ENCODE measurements around the gene SELENOF. TPM values are rescaled to one million over a fixed set of nuclear protein-coding genes. Genes with fewer than 3 reads are reported as not detected.
"Not testable (repeated sequence)": the region's sequence is repeated elsewhere in the genome, so short reads cannot be mapped to it uniquely, and the experiment has no call there.

The SELENOF gene
- total RNA-seq, 1 donor from 2014 or later: 122 TPM

DNA sequence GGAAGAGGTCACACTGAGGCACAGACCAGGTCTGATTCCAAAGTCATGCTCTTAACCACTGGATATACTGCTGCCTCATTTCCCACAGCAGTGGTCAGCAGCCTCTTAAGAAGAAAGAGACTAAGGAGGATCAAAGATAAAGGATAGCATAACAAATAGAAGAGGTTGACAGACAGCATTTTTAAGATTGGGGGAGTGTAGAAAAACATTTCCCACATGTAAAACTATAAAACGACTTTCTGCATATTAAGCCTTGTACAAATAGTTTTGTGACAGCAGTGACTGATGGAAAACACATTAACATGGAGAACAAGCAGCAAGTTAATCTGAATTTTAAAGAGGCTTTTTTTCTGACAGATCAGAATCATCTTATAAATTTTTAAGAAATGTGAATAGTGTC lies 92.0 kb downstream of the SELENOF start:
- no peak for DNase-seq (ENCODE audit: extremely low read depth, low read depth, low spot score)

DNA sequence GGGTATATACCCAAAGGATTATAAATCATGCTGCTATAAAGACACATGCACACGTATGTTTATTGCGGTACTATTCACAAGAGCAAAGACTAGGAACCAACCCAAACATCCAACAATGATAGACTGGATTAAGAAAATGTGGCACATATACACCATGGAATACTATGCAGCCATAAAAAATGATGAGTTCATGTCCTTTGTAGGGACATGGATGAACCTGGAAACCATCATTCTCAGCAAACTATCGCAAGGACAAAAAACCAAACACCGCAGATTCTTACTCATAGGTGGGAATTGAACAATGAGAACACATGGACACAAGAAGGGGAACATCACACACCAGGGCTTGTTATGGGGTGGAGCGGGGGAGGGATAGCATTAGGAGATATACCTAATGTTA lies 94.0 kb downstream of the SELENOF start:
- not testable (repeated sequence) for DNase-seq (ENCODE audit: extremely low read depth, low read depth, low spot score)

DNA sequence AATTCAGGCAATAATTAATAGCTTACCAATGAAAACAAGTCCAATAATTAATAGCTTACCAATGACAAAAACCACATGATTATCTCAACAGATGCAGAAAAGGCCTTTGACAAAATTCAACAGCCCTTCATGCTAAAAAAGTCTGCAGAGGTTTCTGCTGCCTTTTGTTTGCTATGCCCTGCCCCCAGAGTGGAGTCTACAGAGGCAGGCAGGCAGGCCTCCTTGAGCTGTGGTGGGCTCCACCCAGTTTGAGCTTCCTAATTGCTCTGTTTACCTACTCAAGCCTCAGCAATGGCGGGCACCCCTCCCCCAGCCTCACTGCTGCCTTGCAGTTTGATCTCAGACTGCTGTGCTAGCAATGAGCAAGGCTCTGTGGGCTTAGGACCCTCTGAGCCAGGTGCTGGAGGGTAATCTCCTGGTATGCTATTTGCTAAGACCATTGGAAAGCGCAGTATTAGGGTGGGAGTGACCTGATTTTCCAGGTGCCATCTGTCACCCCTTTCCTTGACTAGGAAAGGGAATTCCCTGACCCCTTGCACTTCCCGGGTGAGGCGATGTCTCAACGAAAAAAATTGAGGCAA lies 96.6 kb downstream of the SELENOF start:
- DNase-seq (ENCODE audit: extremely low read depth, low read depth, low spot score): not testable (repeated sequence)

DNA sequence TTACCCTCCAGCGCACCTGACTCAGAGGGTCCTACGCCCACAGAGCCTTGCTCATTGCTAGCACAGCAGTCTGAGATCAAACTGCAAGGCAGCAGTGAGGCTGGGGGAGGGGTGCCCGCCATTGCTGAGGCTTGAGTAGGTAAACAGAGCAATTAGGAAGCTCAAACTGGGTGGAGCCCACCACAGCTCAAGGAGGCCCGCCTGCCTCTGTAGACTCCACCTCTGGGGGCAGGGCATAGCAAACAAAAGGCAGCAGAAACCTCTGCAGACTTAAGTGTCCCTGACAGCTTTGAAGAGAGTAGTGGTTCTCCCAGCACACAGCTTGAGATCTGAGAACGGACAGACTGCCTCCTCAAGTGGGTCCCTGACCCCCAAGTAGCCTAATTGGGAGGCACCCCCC lies 99.8 kb downstream of the SELENOF start:
- not testable (repeated sequence) for DNase-seq (ENCODE audit: extremely low read depth, low read depth, low spot score)

Other genes with a start within 250 kb of the SELENOF start
- gene SH3GLB1, start 209.6 kb downstream of the SELENOF start, total RNA-seq: 62.7 and 94.6 TPM in 2 replicates
- 17.6 and 18.2 TPM in 2 replicates for gene HS2ST1, start 509 bp upstream of the SELENOF start, total RNA-seq